HepG2 (cell line): ENCODE results near the gene AKR1C3. TPM values are rescaled to one million over a fixed set of nuclear protein-coding genes. Genes with fewer than 3 reads are reported as not detected.

Source experiments
- ARNTL ChIP-seq: sonication (generic); formaldehyde crosslinking; IDR thresholded peaks from 2 replicates; pipeline ENCODE4 v1.4.0; 2020; ENCODE audit warnings: mild to moderate bottlenecking, missing genetic modification reagents
- ASH2L ChIP-seq: fragments of 300-600, 200-600 bp; sonication (generic); IDR thresholded peaks from 2 replicates; pipeline ENCODE4 v1.7.0; 2017; ENCODE audit warnings: low read depth, mild to moderate bottlenecking, moderate library complexity, mixed read lengths, low read length; ENCODE audit not compliant: insufficient read length
- ATF1 ChIP-seq: IDR thresholded peaks from 2 replicates; pipeline ENCODE4 v1.6.1; 2016; ENCODE audit warnings: mild to moderate bottlenecking, control low read depth
- DMAP1 ChIP-seq: IDR thresholded peaks from 2 replicates; pipeline ENCODE4 v1.6.1; 2016
- FOSL2 ChIP-seq: sonication (generic); formaldehyde crosslinking; IDR thresholded peaks from 2 replicates; pipeline ENCODE4 v1.4.0; 2020; ENCODE audit warnings: missing genetic modification reagents
- FOXA1 ChIP-seq, 2 experiments: fragments of 450-650 bp in 1 of 2; sonication (generic) in 1 of 2; formaldehyde crosslinking in 1 of 2; IDR thresholded peaks; 2 replicates each; pipeline versions ENCODE4 v1.4.0 to v1.6.1; 2016 to 2020; ENCODE audit warnings: missing genetic modification reagents in 1 of 2
- FOXP1 ChIP-seq, 2 experiments: fragments of 450-650 bp in 1 of 2; IDR thresholded peaks; 2 replicates each; pipeline ENCODE4 v1.6.1; 2017 to 2018; ENCODE audit warnings: antibody characterized with exemption in 1 of 2
- GTF2F1 ChIP-seq: fragments of 150-350 bp; IDR thresholded peaks from 2 replicates; pipeline ENCODE4 v1.6.1; 2014; ENCODE audit warnings: low read length
- HNF1A ChIP-seq, 2 experiments: sonication (generic) in 1 of 2; formaldehyde crosslinking in 1 of 2; IDR thresholded peaks; 2 replicates each; pipeline versions ENCODE4 v1.4.0 to v1.6.1; 2016 to 2020; ENCODE audit warnings: borderline replicate concordance in 1 of 2, low read depth in 1 of 2, mild to moderate bottlenecking in 1 of 2, missing genetic modification reagents in 1 of 2
- MAFF ChIP-seq: IDR thresholded peaks from 2 replicates; pipeline ENCODE4 v1.6.1; 2011; ENCODE audit warnings: low read depth, low read length, improper control_type of control experiment
- NFE2L1 ChIP-seq: sonication (generic); formaldehyde crosslinking; IDR thresholded peaks from 2 replicates; pipeline ENCODE4 v1.4.0; 2020; ENCODE audit warnings: missing genetic modification reagents, mild to moderate bottlenecking, borderline replicate concordance
- PCBP1 ChIP-seq: fragments of 200-400 bp; formaldehyde crosslinking; IDR thresholded peaks from 2 replicates; pipeline ENCODE4 v1.6.1; 2017; ENCODE audit warnings: mild to moderate bottlenecking, low read depth, low read length, borderline replicate concordance
- POGK ChIP-seq: sonication (generic); formaldehyde crosslinking; conservative IDR thresholded peaks from 2 replicates; pipeline ENCODE4 v1.8.0; 2022; ENCODE audit warnings: mild to moderate bottlenecking, moderate library complexity, missing genetic modification reagents
- RXRB ChIP-seq: IDR thresholded peaks from 2 replicates; pipeline ENCODE4 v1.6.1; 2016; ENCODE audit warnings: borderline replicate concordance, missing genetic modification reagents, missing compliant biosample characterization
- SRY ChIP-seq: sonication (generic); formaldehyde crosslinking; IDR thresholded peaks from 2 replicates; pipeline ENCODE4 v1.8.0; 2022; ENCODE audit warnings: mild to moderate bottlenecking, missing genetic modification reagents
- TOE1 ChIP-seq: sonication (generic); formaldehyde crosslinking; IDR thresholded peaks from 2 replicates; pipeline ENCODE4 v1.4.0; 2020; ENCODE audit warnings: mild to moderate bottlenecking, missing genetic modification reagents
- ZFP41 ChIP-seq: sonication (generic); formaldehyde crosslinking; IDR thresholded peaks from 2 replicates; pipeline ENCODE4 v1.4.0; 2020; ENCODE audit warnings: mild to moderate bottlenecking, missing genetic modification reagents, borderline replicate concordance
- ZFP82 ChIP-seq: sonication (generic); formaldehyde crosslinking; IDR thresholded peaks from 2 replicates; pipeline ENCODE4 v1.5.1; 2020; ENCODE audit warnings: mild to moderate bottlenecking, missing genetic modification reagents, borderline replicate concordance
- ZNF496 ChIP-seq: sonication (generic); formaldehyde crosslinking; IDR thresholded peaks from 2 replicates; pipeline ENCODE4 v1.8.1; 2023; ENCODE audit warnings: mild to moderate bottlenecking, moderate library complexity, missing genetic modification reagents; ENCODE audit not compliant: insufficient replicate concordance
- ZNF770 ChIP-seq: sonication (generic); formaldehyde crosslinking; IDR thresholded peaks from 2 replicates; pipeline ENCODE4 v1.5.0; 2020; ENCODE audit warnings: mild to moderate bottlenecking, missing genetic modification reagents
- polyA plus RNA-seq, 8 experiments: library from polyadenylated mRNA; depleted of rRNA in 3 of 8; stranded (reverse) in 7 of 8; unstranded in 1 of 8; fragments of >200 nt; fragmentation: Illumina TruSeq in 4 of 8; extraction: Trizol in 4 of 8; gene quantifications; 2 replicates each; pipeline versions ENCODE4 v1.2.1 to v1.2.3, GENCODE V29; 2011 to 2016; ENCODE audit warnings: low read depth in 4 of 8, missing spikeins in 1 of 8, mixed read lengths in 1 of 8; ENCODE audit not compliant: insufficient read depth in 1 of 8
- total RNA-seq, 5 experiments: library from RNA; depleted of rRNA; stranded (reverse); fragments of >200 nt; fragmentation: Illumina TruSeq; extraction: Trizol; gene quantifications; 2 replicates each; pipeline ENCODE4 v1.2.3, GENCODE V29; 2016; ENCODE audit warnings: low read depth in 1 of 5

The AKR1C3 gene
- total and polyA plus RNA-seq, 2 of the 13 experiments (the other 11 are each of a cell fraction or from before 2014, with no cell fraction given) = 368 to 532 TPM

- peak; percentile 26 for TF ChIP-seq ASH2L
- TF ChIP-seq ZFP41 = no peak
- TF ChIP-seq FOSL2 (CRISPR knock-in tag) = peak; percentile 67
- no peak for TF ChIP-seq TOE1 (CRISPR knock-in tag)
- TF ChIP-seq ATF1 (CRISPR knock-in tag) = peak; percentile 21; the same call in 1 of the 2 replicates
- TF ChIP-seq GTF2F1 = peak; percentile 82; the same call in 1 of the 2 replicates
- TF ChIP-seq RXRB (CRISPR knock-in tag) = peak; percentile 5; the same call in 1 of the 2 replicates
- peak; percentile 31; the same call in 1 of the 2 replicates for TF ChIP-seq DMAP1 (CRISPR knock-in tag)
- 0 out of 2 replicates have a peak, but pooled peaks have one; percentile 25 for TF ChIP-seq ARNTL (CRISPR knock-in tag)
- TF ChIP-seq ZNF770 (CRISPR knock-in tag) = no peak
- TF ChIP-seq PCBP1 = no peak
- no peak for TF ChIP-seq ZNF496
- TF ChIP-seq ZFP82 = no peak
- TF ChIP-seq POGK (CRISPR knock-in tag) = no peak
- no peak for TF ChIP-seq MAFF
- TF ChIP-seq SRY (CRISPR knock-in tag) = no peak
- no peak for TF ChIP-seq NFE2L1 (CRISPR knock-in tag)
- no peak for TF ChIP-seq FOXA1 (IDR thresholded peaks at IDR 0.05)
- TF ChIP-seq FOXA1 (CRISPR knock-in tag; IDR thresholded peaks at IDR 0.05) = no peak
- no peak for TF ChIP-seq FOXP1 (IDR thresholded peaks at IDR 0.05)
- TF ChIP-seq FOXP1 (CRISPR knock-in tag; IDR thresholded peaks at IDR 0.05) = no peak
- no peak for TF ChIP-seq HNF1A (IDR thresholded peaks at IDR 0.05; ENCODE audit: low read depth)
- TF ChIP-seq HNF1A (CRISPR knock-in tag; IDR thresholded peaks at IDR 0.05; ENCODE audit: borderline replicate concordance) = peak; percentile 37; the same call in 1 of the 2 replicates
Measured at GRCh38 chr10:5094265-5095205, at the start of gene AKR1C3 (continued).
